RWPE2 (cell line): ENCODE results near the gene PAX7.

Experiments
- ATAC-seq: fragments of 200-7000 bp; cut with Tn5 transposase; 3 replicates; pipeline ENCODE4 v1.9.1; 2021; ENCODE audit warnings: low read depth
- DNase-seq: peaks from one replicate; pipeline ENCODE4 v3.0.0-alpha.2; 2020; ENCODE audit warnings: low spot score
- H3K27ac ChIP-seq: fragments of 450-650 bp; 2 replicates; pipeline ENCODE4 v1.5.1; 2017; ENCODE audit warnings: mild to moderate bottlenecking; ENCODE audit not compliant: poor library complexity, severe bottlenecking
- H3K27me3 ChIP-seq: fragments of 250-450 bp; sonication (Bioruptor Pico); 2 replicates; pipeline ENCODE4 v1.5.1; 2021; ENCODE audit warnings: mild to moderate bottlenecking, moderate library complexity; ENCODE audit not compliant: insufficient read depth, poor library complexity, severe bottlenecking
- H3K36me3 ChIP-seq: fragments of 250-450 bp; sonication (Bioruptor Pico); 2 replicates; pipeline ENCODE4 v1.5.1; 2020; ENCODE audit warnings: low read depth, mild to moderate bottlenecking, moderate library complexity
- H3K4me1 ChIP-seq: fragments of 250-450 bp; sonication (Bioruptor Pico); 2 replicates; pipeline ENCODE4 v1.5.1; 2021; ENCODE audit warnings: mild to moderate bottlenecking, moderate library complexity; ENCODE audit not compliant: insufficient read depth, poor library complexity, severe bottlenecking
- H3K4me3 ChIP-seq: fragments of 250-450 bp; sonication (Bioruptor Pico); 2 replicates; pipeline ENCODE4 v1.5.1; 2021; ENCODE audit warnings: mild to moderate bottlenecking, moderate library complexity; ENCODE audit not compliant: severe bottlenecking
- H3K9me3 ChIP-seq: fragments of 250-450 bp; sonication (Bioruptor Pico); 2 replicates; pipeline ENCODE4 v1.5.1; 2021; ENCODE audit warnings: mild to moderate bottlenecking, moderate library complexity; ENCODE audit not compliant: severe bottlenecking
- TF ChIP-seq, protein P1 (sequence below): fragments of 450-650 bp; IDR thresholded peaks from one replicate; pipeline ENCODE4 v1.5.1; 2017; ENCODE audit warnings: mild to moderate bottlenecking, moderate library complexity; ENCODE audit not compliant: poor library complexity, severe bottlenecking

The PAX7 gene

GRCh38 chr1:18783705-18784481, 153.2 kb downstream of the PAX7 start:
- H3K27ac ChIP-seq, result no peak overlapping the region
- ATAC-seq (no peak), DNase-seq (no peak)
- H3K27me3 ChIP-seq, result peaks cover 5% of the 10 kb centered on the region
- no peaks in the 10 kb centered on the region for H3K4me1 ChIP-seq
- H3K9me3 ChIP-seq, result no peaks in the 10 kb centered on the region
- H3K36me3 ChIP-seq, result no peaks in the 10 kb centered on the region
- TF ChIP-seq, protein P1, sequence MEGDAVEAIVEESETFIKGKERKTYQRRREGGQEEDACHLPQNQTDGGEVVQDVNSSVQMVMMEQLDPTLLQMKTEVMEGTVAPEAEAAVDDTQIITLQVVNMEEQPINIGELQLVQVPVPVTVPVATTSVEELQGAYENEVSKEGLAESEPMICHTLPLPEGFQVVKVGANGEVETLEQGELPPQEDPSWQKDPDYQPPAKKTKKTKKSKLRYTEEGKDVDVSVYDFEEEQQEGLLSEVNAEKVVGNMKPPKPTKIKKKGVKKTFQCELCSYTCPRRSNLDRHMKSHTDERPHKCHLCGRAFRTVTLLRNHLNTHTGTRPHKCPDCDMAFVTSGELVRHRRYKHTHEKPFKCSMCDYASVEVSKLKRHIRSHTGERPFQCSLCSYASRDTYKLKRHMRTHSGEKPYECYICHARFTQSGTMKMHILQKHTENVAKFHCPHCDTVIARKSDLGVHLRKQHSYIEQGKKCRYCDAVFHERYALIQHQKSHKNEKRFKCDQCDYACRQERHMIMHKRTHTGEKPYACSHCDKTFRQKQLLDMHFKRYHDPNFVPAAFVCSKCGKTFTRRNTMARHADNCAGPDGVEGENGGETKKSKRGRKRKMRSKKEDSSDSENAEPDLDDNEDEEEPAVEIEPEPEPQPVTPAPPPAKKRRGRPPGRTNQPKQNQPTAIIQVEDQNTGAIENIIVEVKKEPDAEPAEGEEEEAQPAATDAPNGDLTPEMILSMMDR, result no peak
- no peak overlapping the region for H3K4me3 ChIP-seq

DNA sequence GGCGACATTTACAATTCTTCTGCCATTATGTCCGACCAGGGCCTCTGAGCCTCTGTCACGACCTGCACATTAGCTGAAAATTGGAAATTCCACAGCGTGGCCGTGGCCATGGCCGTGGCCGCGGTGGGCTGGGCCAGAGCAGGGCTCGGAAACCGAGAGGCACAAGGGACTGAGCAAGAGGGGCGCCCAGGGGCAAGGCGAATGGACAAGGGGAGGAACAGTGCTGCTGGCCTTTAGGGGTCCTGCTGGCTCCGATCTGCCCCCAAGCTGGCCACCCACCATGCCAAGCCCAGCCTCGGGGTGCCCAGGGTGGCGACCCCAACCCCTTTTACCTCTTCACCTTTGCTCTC, 153.8 kb downstream of the PAX7 start:
- Histone ChIP-seq H3K4me3 (no peak overlapping the region), H3K27me3 (peaks cover 8% of the 10 kb centered on the region), H3K4me1 (no peaks in the 10 kb centered on the region), H3K27ac (no peak overlapping the region), H3K9me3 (no peaks in the 10 kb centered on the region), H3K36me3 (no peaks in the 10 kb centered on the region)
- TF ChIP-seq, protein P1, result no peak
- ATAC-seq (no peak), DNase-seq (no peak)

GRCh38 chr1:18786149-18786548, 155.5 kb downstream of the PAX7 start:
- DNase-seq, result no peak

DNA sequence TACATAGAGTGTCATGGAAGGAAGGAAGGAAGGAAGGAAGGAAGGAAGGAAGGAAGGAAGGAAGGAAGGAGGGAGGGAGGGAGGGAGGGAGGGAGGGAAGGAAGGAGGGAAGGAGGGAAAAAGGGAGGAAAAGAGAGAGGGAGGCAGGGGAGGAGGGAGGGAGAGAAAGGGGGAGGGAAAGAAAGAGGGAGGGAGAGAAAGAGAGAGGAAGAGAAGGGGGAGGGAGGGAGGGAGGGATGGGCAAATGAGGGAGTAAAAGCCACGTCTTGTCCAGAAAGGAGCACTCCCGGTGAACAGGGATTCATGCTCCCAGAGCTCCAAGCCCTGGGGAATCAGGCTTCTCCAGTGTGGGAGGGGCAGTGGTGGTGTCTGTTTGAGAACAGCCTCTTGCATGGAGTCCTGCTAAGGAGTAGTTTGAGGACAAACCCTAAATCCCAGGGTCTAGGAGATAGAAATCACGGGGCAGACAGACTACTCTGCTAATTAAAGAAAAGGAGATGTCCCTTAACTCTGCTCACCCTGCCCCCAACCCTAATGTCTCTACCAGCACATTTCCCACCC, 157.3 kb downstream of the PAX7 start:
- no peak for DNase-seq
- TF ChIP-seq, protein P1, result no peak
- H3K9me3 ChIP-seq, result no peaks in the 10 kb centered on the region
- H3K4me1 ChIP-seq, result no peaks in the 10 kb centered on the region
- H3K36me3 ChIP-seq, result no peaks in the 10 kb centered on the region
- H3K27ac ChIP-seq, result no peak overlapping the region
- ATAC-seq, result no peak
- no peak overlapping the region for H3K4me3 ChIP-seq
- H3K27me3 ChIP-seq, result peaks cover 14% of the 10 kb centered on the region

More at GRCh38 chr1:18786149-18786548, 155.5 kb downstream of the PAX7 start:
- Histone ChIP-seq H3K27ac (no peak overlapping the region), H3K36me3 (no peaks in the 10 kb centered on the region), H3K27me3 (peaks cover 8% of the 10 kb centered on the region), H3K4me1 (no peaks in the 10 kb centered on the region), H3K4me3 (no peak overlapping the region), H3K9me3 (no peaks in the 10 kb centered on the region)
- TF ChIP-seq, protein P1, result no peak
- ATAC-seq, result no peak

GRCh38 chr1:18789246-18789645, 158.6 kb downstream of the PAX7 start:
- Histone ChIP-seq H3K4me3 (no peak overlapping the region), H3K36me3 (no peaks in the 10 kb centered on the region), H3K27me3 (peaks cover 16% of the 10 kb centered on the region), H3K4me1 (no peaks in the 10 kb centered on the region), H3K27ac (no peak overlapping the region), H3K9me3 (no peaks in the 10 kb centered on the region)
- TF ChIP-seq, protein P1, result no peak
- ATAC-seq (no peak), DNase-seq (no peak)
